ENCODE results near the gene PDE4D. TPM values are rescaled to one million over a fixed set of nuclear protein-coding genes. Genes with fewer than 3 reads are reported as not detected.
"Not testable (repeated sequence)": the region's sequence is repeated elsewhere in the genome, so short reads cannot be mapped to it uniquely, and the experiment has no call there.

Gene PDE4D
- total and polyA plus RNA-seq, 2 donors = 21.2 to 30.3 TPM

- no peaks in the 10 kb centered on the region for H3K9me3 ChIP-seq (ENCODE audit: control insufficient read depth in 2 of 2, insufficient read depth in 1 of 2, low read length in 1 of 2)
Observed at GRCh38 chr5:59579824-59580167, 313.7 kb downstream of the PDE4D start.

GRCh38 chr5:59579101-59579823 lies 314.3 kb downstream of the PDE4D start:
- no peaks in the 10 kb centered on the region for H3K36me3 ChIP-seq (ENCODE audit: control insufficient read depth in 2 of 2, insufficient read depth in 2 of 2, low read length in 1 of 2)
- 94% methylated on average over 2 of the region's 2 CpGs for WGBS
- no peak overlapping the region for H3K4me3 ChIP-seq (ENCODE audit: low read length in 2 of 2)
- H3K9me3 ChIP-seq (ENCODE audit: control insufficient read depth in 2 of 2, insufficient read depth in 1 of 2, low read length in 1 of 2) = no peaks in the 10 kb centered on the region
- DNase-seq (ENCODE audit: low read depth in 6 of 9, low spot score in 9 of 9) = no peak
- no peaks in the 10 kb centered on the region for H3K4me1 ChIP-seq (ENCODE audit: control insufficient read depth in 2 of 2, insufficient read depth in 2 of 2, low read length in 2 of 2)
- no peaks in the 10 kb centered on the region for H3K27me3 ChIP-seq (ENCODE audit: control insufficient read depth in 2 of 2, insufficient read depth in 1 of 2, low read length in 1 of 2)
- no peak overlapping the region for H3K27ac ChIP-seq (ENCODE audit: low read depth in 1 of 2, low read length in 1 of 2)

More at GRCh38 chr5:59579824-59580167, 313.7 kb downstream of the PDE4D start:
- H3K4me3 ChIP-seq (ENCODE audit: low read length in 2 of 2) = no peak overlapping the region
- no peaks in the 10 kb centered on the region for H3K27me3 ChIP-seq (ENCODE audit: control insufficient read depth in 2 of 2, insufficient read depth in 1 of 2, low read length in 1 of 2)
- DNase-seq (ENCODE audit: low read depth in 6 of 9, low spot score in 9 of 9) = no peak
- 96% methylated on average over 1 of the region's 1 CpG for WGBS
- H3K36me3 ChIP-seq (ENCODE audit: control insufficient read depth in 2 of 2, insufficient read depth in 2 of 2, low read length in 1 of 2) = no peaks in the 10 kb centered on the region
- no peaks in the 10 kb centered on the region for H3K4me1 ChIP-seq (ENCODE audit: control insufficient read depth in 2 of 2, insufficient read depth in 2 of 2, low read length in 2 of 2)
- no peak overlapping the region for H3K27ac ChIP-seq (ENCODE audit: low read depth in 1 of 2, low read length in 1 of 2)

DNA sequence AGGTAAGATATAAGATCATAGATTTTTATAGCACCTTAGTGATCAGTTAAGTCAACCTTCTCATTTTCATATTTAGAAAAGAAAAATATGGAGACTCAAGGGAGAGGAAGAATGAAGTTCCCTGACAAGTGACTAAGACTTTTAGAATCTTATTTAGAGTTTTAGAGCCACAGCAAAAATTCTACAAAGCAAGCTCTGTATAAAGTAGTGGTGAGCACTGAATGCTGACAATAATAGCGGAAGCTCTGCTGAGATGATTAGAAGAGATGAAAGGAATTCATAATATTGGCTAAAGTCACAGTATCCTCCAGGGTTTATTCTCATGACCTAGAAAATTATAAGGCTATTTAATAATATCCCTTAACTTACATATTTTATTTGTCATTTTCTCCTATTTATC lies 316.0 kb downstream of the PDE4D start:
- H3K27ac ChIP-seq (ENCODE audit: low read depth in 1 of 2, low read length in 1 of 2) = no peak overlapping the region
- no peaks in the 10 kb centered on the region for H3K4me1 ChIP-seq (ENCODE audit: control insufficient read depth in 2 of 2, insufficient read depth in 2 of 2, low read length in 2 of 2)
- no peaks in the 10 kb centered on the region for H3K36me3 ChIP-seq (ENCODE audit: control insufficient read depth in 2 of 2, insufficient read depth in 2 of 2, low read length in 1 of 2)
- WGBS = 95% methylated on average over 1 of the region's 1 CpG
- no peaks in the 10 kb centered on the region for H3K9me3 ChIP-seq (ENCODE audit: control insufficient read depth in 2 of 2, insufficient read depth in 1 of 2, low read length in 1 of 2)
- DNase-seq (ENCODE audit: low read depth in 6 of 9, low spot score in 9 of 9) = no peak
- no peak overlapping the region for H3K4me3 ChIP-seq (ENCODE audit: low read length in 2 of 2)
- H3K27me3 ChIP-seq (ENCODE audit: control insufficient read depth in 2 of 2, insufficient read depth in 1 of 2, low read length in 1 of 2) = no peaks in the 10 kb centered on the region

- Histone ChIP-seq H3K4me3 (ENCODE audit: low read length in 2 of 2) (no peak overlapping the region), H3K27me3 (ENCODE audit: control insufficient read depth in 2 of 2, insufficient read depth in 1 of 2, low read length in 1 of 2) (no peaks in the 10 kb centered on the region), H3K9me3 (ENCODE audit: control insufficient read depth in 2 of 2, insufficient read depth in 1 of 2, low read length in 1 of 2) (no peaks in the 10 kb centered on the region), H3K36me3 (ENCODE audit: control insufficient read depth in 2 of 2, insufficient read depth in 2 of 2, low read length in 1 of 2) (no peaks in the 10 kb centered on the region), H3K4me1 (ENCODE audit: control insufficient read depth in 2 of 2, insufficient read depth in 2 of 2, low read length in 2 of 2) (no peaks in the 10 kb centered on the region), H3K27ac (ENCODE audit: low read depth in 1 of 2, low read length in 1 of 2) (no peak overlapping the region)
- 99% methylated on average over 3 of the region's 3 CpGs for WGBS
- no peak for DNase-seq (ENCODE audit: low read depth in 6 of 9, low spot score in 9 of 9)
Observed at GRCh38 chr5:59575648-59576445, 317.7 kb downstream of the PDE4D start.

GRCh38 chr5:59573509-59573908 lies 320.0 kb downstream of the PDE4D start:
- H3K4me1 ChIP-seq (ENCODE audit: control insufficient read depth in 2 of 2, insufficient read depth in 2 of 2, low read length in 2 of 2); DNase-seq (ENCODE audit: low read depth in 6 of 9, low spot score in 9 of 9); H3K9me3 ChIP-seq (ENCODE audit: control insufficient read depth in 2 of 2, insufficient read depth in 1 of 2, low read length in 1 of 2); H3K27me3 ChIP-seq (ENCODE audit: control insufficient read depth in 2 of 2, insufficient read depth in 1 of 2, low read length in 1 of 2); H3K27ac ChIP-seq (ENCODE audit: low read depth in 1 of 2, low read length in 1 of 2); H3K4me3 ChIP-seq (ENCODE audit: low read length in 2 of 2); H3K36me3 ChIP-seq (ENCODE audit: control insufficient read depth in 2 of 2, insufficient read depth in 2 of 2, low read length in 1 of 2): not testable (repeated sequence)
- WGBS = 97% methylated on average over 5 of the region's 5 CpGs

GRCh38 chr5:59571067-59571466 lies 322.5 kb downstream of the PDE4D start:
- WGBS = 98% methylated on average over 3 of the region's 3 CpGs
- no peak overlapping the region for H3K4me3 ChIP-seq (ENCODE audit: low read length in 2 of 2)
- no peak overlapping the region for H3K27ac ChIP-seq (ENCODE audit: low read depth in 1 of 2, low read length in 1 of 2)
- DNase-seq (ENCODE audit: low read depth in 6 of 9, low spot score in 9 of 9) = no peak
- no peaks in the 10 kb centered on the region for H3K27me3 ChIP-seq (ENCODE audit: control insufficient read depth in 2 of 2, insufficient read depth in 1 of 2, low read length in 1 of 2)
- no peaks in the 10 kb centered on the region for H3K9me3 ChIP-seq (ENCODE audit: control insufficient read depth in 2 of 2, insufficient read depth in 1 of 2, low read length in 1 of 2)
- no peaks in the 10 kb centered on the region for H3K36me3 ChIP-seq (ENCODE audit: control insufficient read depth in 2 of 2, insufficient read depth in 2 of 2, low read length in 1 of 2)
- no peaks in the 10 kb centered on the region for H3K4me1 ChIP-seq (ENCODE audit: control insufficient read depth in 2 of 2, insufficient read depth in 2 of 2, low read length in 2 of 2)

DNA sequence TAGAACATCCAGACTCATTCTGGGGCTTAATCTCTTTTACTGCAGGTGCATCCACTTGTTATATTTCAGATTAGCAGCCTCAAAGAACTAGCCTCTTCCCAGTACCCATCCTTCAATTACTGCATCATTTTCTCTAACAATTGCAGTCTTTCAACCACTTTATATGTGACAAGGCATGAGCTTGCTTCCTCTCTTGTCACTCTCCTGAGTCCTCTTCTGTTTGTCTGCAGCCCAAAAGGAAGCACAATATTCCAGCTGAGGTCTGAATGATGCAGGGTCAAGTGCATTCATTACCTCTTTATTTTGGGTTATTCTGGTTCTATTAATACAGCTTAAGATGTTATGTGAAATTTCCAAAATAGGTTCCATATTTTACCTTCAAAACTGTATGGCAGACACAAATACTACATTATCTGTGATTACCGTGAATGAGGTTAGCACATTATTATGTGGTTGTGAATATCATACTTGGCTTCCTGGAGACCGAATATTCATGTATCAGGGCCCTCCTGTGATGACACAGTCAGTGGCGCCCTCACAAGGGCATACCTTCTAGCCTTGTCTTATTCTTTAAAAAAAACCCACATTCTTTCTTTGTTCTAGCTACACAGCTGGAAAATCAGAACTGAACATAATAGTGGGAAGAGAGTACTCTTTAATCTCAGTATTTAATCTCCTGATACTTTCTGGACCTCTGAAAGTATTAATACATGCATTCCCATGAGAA lies 323.8 kb downstream of the PDE4D start:
- Histone ChIP-seq H3K36me3 (ENCODE audit: control insufficient read depth in 2 of 2, insufficient read depth in 2 of 2, low read length in 1 of 2) (no peaks in the 10 kb centered on the region), H3K4me1 (ENCODE audit: control insufficient read depth in 2 of 2, insufficient read depth in 2 of 2, low read length in 2 of 2) (no peaks in the 10 kb centered on the region), H3K27ac (ENCODE audit: low read depth in 1 of 2, low read length in 1 of 2) (no peak overlapping the region), H3K4me3 (ENCODE audit: low read length in 2 of 2) (no peak overlapping the region), H3K9me3 (ENCODE audit: control insufficient read depth in 2 of 2, insufficient read depth in 1 of 2, low read length in 1 of 2) (no peaks in the 10 kb centered on the region), H3K27me3 (ENCODE audit: control insufficient read depth in 2 of 2, insufficient read depth in 1 of 2, low read length in 1 of 2) (no peaks in the 10 kb centered on the region)
- 33% methylated on average over 3 of the region's 3 CpGs for WGBS
- no peak for DNase-seq (ENCODE audit: low read depth in 6 of 9, low spot score in 9 of 9)

DNA sequence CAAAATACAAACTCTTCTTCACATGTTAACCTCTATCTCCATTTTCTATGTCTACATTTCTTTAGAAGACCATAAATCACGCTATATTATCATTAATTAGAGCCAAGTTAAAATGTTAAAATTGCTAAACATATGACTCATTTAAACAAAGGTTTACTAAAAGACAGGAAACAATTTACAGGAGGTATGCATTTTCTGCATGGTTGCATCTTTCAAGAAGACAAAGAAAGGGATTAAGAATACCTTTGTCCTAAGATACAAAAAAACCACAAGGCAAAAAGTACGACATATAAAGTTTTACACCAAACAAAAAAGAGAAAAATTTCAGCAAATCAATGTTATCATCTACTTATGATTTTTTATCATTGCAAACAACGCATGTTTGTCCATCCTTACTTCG lies 324.4 kb downstream of the PDE4D start:
- 91% methylated on average over 4 of the region's 4 CpGs for WGBS
- Histone ChIP-seq H3K36me3 (ENCODE audit: control insufficient read depth in 2 of 2, insufficient read depth in 2 of 2, low read length in 1 of 2) (no peaks in the 10 kb centered on the region), H3K9me3 (ENCODE audit: control insufficient read depth in 2 of 2, insufficient read depth in 1 of 2, low read length in 1 of 2) (no peaks in the 10 kb centered on the region)

GRCh38 chr5:59568161-59568560 lies 325.4 kb downstream of the PDE4D start:
- Histone ChIP-seq H3K9me3 (ENCODE audit: control insufficient read depth in 2 of 2, insufficient read depth in 1 of 2, low read length in 1 of 2) (no peaks in the 10 kb centered on the region), H3K4me3 (ENCODE audit: low read length in 2 of 2) (no peak overlapping the region), H3K27me3 (ENCODE audit: control insufficient read depth in 2 of 2, insufficient read depth in 1 of 2, low read length in 1 of 2) (no peaks in the 10 kb centered on the region), H3K27ac (ENCODE audit: low read depth in 1 of 2, low read length in 1 of 2) (no peak overlapping the region), H3K4me1 (ENCODE audit: control insufficient read depth in 2 of 2, insufficient read depth in 2 of 2, low read length in 2 of 2) (peaks cover 0 to 6% of the 10 kb centered on the region in 2 donors), H3K36me3 (ENCODE audit: control insufficient read depth in 2 of 2, insufficient read depth in 2 of 2, low read length in 1 of 2) (no peaks in the 10 kb centered on the region)
- WGBS = 96% methylated on average over 2 of the region's 2 CpGs
- DNase-seq (ENCODE audit: low read depth in 6 of 9, low spot score in 9 of 9) = no peak

More for the DNA sequence above, 324.4 kb downstream of the PDE4D start:
- Histone ChIP-seq H3K27ac (ENCODE audit: low read depth in 1 of 2, low read length in 1 of 2) (no peak overlapping the region), H3K27me3 (ENCODE audit: control insufficient read depth in 2 of 2, insufficient read depth in 1 of 2, low read length in 1 of 2) (no peaks in the 10 kb centered on the region), H3K4me1 (ENCODE audit: control insufficient read depth in 2 of 2, insufficient read depth in 2 of 2, low read length in 2 of 2) (no peaks in the 10 kb centered on the region), H3K4me3 (ENCODE audit: low read length in 2 of 2) (no peak overlapping the region)
- DNase-seq (ENCODE audit: low read depth in 6 of 9, low spot score in 9 of 9) = no peak
